NCI-H510A treated with DMSO at 0.1 percent for 48 hours (cell line): Measurements from ENCODE around the gene FXYD6.

Experiments used
- DNase-seq: peaks from one replicate; lab custom pipeline; 2025; lab: John Stamatoyannopoulos, UW

The FXYD6 gene

GRCh38 chr11:117876341-117877119 is at the start of gene FXYD6:
FXYD6 (minus strand) TSS chr11:117876658; CDS start chr11:117842776, 33,882 bp downstream.
- peak; percentile 53 for DNase-seq

DNA sequence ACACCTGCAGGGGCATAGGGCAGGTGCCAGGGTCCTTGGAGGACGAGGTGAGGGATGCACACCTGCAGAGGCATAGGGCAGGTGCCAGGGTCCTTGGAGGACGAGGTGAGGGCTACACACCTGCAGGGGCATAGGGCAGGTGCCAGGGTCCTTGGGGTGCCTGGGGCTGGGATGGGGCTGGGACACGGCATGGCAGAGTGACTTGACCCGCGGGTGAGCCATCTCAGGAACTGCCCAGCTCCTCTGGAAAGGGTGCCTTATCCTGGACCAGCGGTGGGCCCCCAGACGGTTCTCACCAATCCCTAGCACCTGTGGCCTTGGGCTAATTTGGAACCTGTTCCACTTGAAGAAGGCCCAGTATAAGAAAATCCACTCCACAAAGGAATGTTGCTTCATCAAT is 49.7 kb upstream of the FXYD6 start:
- DNase-seq = peak; percentile 20

GRCh38 chr11:117925198-117925925 is 48.9 kb upstream of the FXYD6 start:
- peak; percentile 76 for DNase-seq

DNA sequence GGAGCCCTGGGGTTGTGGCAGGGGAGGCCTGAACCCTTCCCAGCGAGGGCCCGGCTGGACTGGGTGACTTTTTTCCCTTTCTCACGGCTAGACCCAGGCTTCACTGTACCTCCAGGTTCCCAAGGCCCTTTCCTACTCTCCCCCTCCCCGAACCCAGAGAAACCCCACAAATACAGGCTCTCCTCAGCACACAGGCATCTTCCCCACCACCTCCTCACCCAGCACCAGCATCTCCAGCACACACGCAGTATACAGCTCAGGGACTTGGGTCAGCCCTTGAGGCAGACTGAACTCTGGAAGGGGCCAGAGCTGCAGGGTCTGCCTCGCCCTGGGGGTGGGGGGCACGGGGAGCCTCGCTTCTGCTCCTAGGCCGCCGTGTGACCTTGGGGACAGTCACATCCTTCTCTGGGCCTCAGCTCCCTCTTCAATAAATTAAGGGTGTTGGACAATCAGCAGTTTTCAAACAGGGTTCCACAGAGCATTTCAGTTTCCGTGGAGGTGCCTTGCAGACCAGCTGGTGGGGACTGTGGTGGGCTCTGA is 48.2 kb upstream of the FXYD6 start:
- no peak for DNase-seq

DNA sequence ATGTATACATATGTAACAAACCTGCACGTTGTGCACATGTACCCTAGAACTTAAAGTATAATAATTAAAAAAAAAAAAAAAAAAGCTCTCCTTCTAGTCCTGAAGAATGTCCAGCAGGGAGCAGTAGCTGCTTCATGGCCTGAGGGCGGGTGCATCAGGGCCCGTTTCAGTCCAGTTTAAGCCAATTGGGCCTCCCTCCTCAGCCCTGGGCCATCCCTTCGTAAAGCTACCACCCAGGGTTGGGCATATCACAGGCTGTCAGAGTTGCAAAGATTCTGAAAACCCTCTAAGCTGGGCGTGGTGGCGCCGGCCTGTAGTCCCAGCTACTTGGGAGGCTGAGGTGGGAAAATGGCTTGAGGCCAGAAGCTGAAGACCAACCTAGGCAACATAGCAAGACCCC is 47.3 kb upstream of the FXYD6 start:
- DNase-seq = no peak

GRCh38 chr11:117923275-117923674 is 46.8 kb upstream of the FXYD6 start:
- DNase-seq = no peak

GRCh38 chr11:117921893-117922292 is 45.4 kb upstream of the FXYD6 start:
- DNase-seq = no peak

- DNase-seq = no peak
These were observed 45.0 kb upstream of the FXYD6 start for GRCh38 chr11:117921456-117921855.

GRCh38 chr11:117919781-117920221 is 43.3 kb upstream of the FXYD6 start:
- DNase-seq = no peak

GRCh38 chr11:117919341-117919740 is 42.9 kb upstream of the FXYD6 start:
- DNase-seq = no peak

DNA sequence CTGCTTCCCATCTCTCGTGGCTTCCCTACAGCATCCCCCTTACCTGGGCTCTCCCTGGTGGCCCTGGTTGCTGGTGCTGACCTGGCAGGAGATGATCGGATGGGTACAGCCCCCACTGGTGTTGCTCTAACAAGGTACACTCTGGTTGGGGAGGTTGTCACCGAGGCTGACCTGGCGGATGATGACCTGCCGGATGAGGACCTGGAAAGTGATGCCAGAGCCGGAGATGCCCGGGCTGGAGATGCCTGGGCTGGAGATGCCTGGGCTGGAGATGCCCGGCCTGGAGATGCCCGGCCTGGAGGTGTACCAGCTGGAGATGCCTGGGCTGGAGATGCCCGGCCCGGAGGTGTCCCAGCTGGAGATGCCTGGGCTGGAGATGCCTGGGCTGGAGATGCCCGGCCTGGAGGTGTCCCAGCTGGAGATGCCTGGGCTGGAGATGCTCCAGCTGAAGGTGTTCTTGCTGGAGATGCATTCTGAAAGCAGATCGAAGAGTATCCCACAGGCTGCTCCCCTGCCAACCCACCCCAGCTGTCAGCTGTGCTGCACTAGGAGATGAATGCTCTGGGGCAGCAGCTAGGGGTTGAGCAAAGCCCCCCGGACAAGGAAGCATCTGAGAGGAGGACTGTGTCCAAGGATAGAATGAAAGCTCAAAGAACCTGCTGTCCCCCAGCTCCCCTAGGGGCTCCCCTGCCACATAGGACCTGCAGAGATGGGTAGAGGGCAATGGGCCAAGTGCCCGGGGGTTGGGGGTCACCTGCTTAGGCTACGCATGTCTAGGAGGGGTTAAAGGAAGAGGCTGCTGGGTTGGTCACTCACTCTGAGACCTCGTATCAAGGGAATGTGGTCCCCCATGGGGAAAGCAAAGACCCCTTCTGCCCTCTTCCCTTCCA is 42.2 kb upstream of the FXYD6 start:
- DNase-seq = no peak

DNA sequence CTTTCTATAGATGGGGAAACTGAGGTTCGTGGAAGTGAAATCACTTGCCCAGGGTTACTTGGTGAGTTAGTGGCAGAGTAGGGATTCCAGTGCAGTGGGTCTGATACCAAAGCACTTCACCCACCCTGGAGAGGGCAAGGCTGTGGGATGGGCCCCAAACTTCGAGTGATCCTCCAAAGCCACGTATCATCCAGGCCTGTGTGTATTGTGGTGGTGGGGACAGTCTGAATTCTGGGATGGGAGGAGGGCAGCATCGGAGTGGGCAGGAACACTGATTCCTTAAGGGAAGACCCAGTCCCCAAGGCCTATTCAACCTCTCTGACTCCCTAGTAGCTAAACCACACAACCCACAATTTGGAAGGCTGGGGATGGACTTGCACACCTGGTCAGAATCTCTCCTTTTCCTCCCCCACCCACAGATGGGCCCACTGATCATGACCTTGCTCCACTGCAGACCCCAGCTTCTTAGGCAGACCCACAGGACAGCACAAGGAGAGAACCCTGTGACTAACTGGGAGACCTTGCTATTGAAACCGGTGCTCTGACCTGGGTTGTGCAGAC is 41.2 kb upstream of the FXYD6 start:
- DNase-seq = no peak

GRCh38 chr11:117916956-117917355 is 40.5 kb upstream of the FXYD6 start:
- no peak for DNase-seq

DNA sequence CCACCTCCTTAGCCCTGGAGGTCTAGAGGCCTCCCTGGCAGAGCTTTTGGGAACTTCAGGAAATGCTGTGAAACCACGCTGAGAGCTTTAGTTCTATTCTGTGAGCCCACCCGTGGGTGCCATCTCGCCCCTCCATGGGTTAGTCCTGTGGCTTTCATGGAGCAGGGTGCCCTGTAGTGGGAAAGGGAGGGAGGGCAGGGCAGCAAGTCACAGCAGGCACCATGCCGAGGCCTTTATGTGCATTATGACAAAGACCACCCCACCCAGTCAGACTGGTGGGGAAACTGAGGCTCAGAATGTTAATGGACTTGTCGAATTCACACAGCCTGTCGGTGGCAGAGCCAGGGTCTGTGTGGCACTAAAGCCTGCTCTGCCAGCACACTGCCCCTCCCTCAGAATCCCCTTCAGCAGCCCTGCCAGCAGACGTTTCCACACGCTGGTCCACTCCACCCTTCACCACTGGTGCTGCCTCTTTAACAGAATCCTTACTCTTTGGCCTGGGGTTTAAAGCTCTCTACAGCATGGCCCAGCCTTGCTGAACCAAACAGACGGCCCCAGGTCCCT is 39.3 kb upstream of the FXYD6 start:
- no peak for DNase-seq

GRCh38 chr11:117914991-117915618 is 38.6 kb upstream of the FXYD6 start:
- DNase-seq = no peak

DNA sequence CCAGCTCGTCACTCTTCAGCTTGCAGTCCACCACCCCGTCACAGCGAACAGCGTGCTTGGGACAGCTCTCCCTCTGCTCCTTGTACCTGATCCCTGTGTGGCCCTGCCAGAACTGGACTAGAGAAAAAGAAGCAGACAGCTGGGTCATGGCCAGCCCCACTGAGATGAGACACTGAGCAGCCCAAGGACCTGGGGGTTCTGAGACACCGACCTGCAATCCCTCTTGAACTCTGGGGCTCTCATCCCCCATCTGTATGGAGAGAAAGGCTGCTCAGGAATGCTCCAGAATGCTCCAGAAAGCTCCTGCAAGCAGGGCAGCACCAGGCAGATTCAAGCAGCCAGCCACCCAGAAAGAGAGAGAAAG is 37.9 kb upstream of the FXYD6 start:
- DNase-seq = no peak

- DNase-seq = no peak
These were observed 37.4 kb upstream of the FXYD6 start for GRCh38 chr11:117913736-117914397.

DNA sequence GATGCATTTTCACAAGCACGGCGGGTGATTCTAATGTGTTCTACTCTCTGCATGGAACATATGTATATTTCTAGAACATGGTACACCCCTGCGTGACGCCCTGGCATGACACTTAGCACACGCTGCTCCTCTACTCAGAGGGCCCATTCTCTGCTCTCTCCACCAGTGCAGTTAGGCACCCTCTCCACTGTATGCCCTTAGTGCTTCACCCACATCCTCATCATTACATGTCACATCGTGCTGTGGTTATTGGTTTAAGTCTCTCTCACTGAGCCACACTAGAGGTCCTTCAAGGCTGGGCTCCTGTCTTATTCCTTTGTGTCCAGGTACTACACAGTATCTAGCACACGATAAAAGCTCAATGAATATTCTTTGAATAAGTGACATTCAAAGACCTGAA is 36.0 kb upstream of the FXYD6 start:
- DNase-seq = no peak

- no peak for DNase-seq
These were observed 35.2 kb upstream of the FXYD6 start for GRCh38 chr11:117911694-117912093.

- no peak for DNase-seq
These were observed 34.6 kb upstream of the FXYD6 start for GRCh38 chr11:117910941-117911655.
